ENCODE results near the gene SPAG9.

Gene SPAG9

GRCh38 chr17:51044976-51045375 is 75.7 kb downstream of the SPAG9 start:
- in situ Hi-C loops (cut with HindIII; ENCODE audit: low sequenced_read_pairs) = no loop called here

GRCh38 chr17:51036084-51036483 is 84.6 kb downstream of the SPAG9 start:
- in situ Hi-C loops (cut with HindIII; ENCODE audit: low sequenced_read_pairs) = no loop called here

- in situ Hi-C loops (cut with HindIII; ENCODE audit: low sequenced_read_pairs) = no loop called here
Measured at GRCh38 chr17:51035431-51035830, 85.2 kb downstream of the SPAG9 start.

- in situ Hi-C loops (cut with HindIII; ENCODE audit: low sequenced_read_pairs) = no loop called here
Measured at GRCh38 chr17:51034800-51035199, 85.9 kb downstream of the SPAG9 start.

- in situ Hi-C loops (cut with HindIII; ENCODE audit: low sequenced_read_pairs) = no loop called here
Measured at GRCh38 chr17:51032850-51033249, 87.8 kb downstream of the SPAG9 start.

GRCh38 chr17:51029568-51030463 is 90.9 kb downstream of the SPAG9 start:
- in situ Hi-C loops (cut with HindIII; ENCODE audit: low sequenced_read_pairs) = no loop called here

GRCh38 chr17:51029142-51029541 is 91.5 kb downstream of the SPAG9 start:
- in situ Hi-C loops (cut with HindIII; ENCODE audit: low sequenced_read_pairs) = no loop called here

GRCh38 chr17:51028176-51028863 is 92.3 kb downstream of the SPAG9 start:
- in situ Hi-C loops (cut with HindIII; ENCODE audit: low sequenced_read_pairs) = no loop called here

- in situ Hi-C loops (cut with HindIII; ENCODE audit: low sequenced_read_pairs) = no loop called here
Measured at GRCh38 chr17:51018541-51018940, 102.1 kb downstream of the SPAG9 start.

- in situ Hi-C loops (cut with HindIII; ENCODE audit: low sequenced_read_pairs) = no loop called here
Measured at GRCh38 chr17:51017270-51017669, 103.4 kb downstream of the SPAG9 start.

GRCh38 chr17:51016099-51016498 is 104.6 kb downstream of the SPAG9 start:
- in situ Hi-C loops (cut with HindIII; ENCODE audit: low sequenced_read_pairs) = no loop called here

- in situ Hi-C loops (cut with HindIII; ENCODE audit: low sequenced_read_pairs) = no loop called here
Measured at GRCh38 chr17:51015145-51015558, 105.5 kb downstream of the SPAG9 start.

- in situ Hi-C loops (cut with HindIII; ENCODE audit: low sequenced_read_pairs) = no loop called here
Measured at GRCh38 chr17:51014129-51014528, 106.5 kb downstream of the SPAG9 start.

GRCh38 chr17:51013322-51013721 is 107.3 kb downstream of the SPAG9 start:
- in situ Hi-C loops (cut with HindIII; ENCODE audit: low sequenced_read_pairs) = no loop called here

GRCh38 chr17:51012538-51012937 is 108.1 kb downstream of the SPAG9 start:
- in situ Hi-C loops (cut with HindIII; ENCODE audit: low sequenced_read_pairs) = no loop called here

GRCh38 chr17:51010173-51010675 is 110.4 kb downstream of the SPAG9 start:
- in situ Hi-C loops (cut with HindIII; ENCODE audit: low sequenced_read_pairs) = no loop called here

GRCh38 chr17:51006601-51007000 is 114.1 kb downstream of the SPAG9 start:
- in situ Hi-C loops (cut with HindIII; ENCODE audit: low sequenced_read_pairs) = no loop called here

GRCh38 chr17:51005768-51006167 is 114.9 kb downstream of the SPAG9 start:
- in situ Hi-C loops (cut with HindIII; ENCODE audit: low sequenced_read_pairs) = no loop called here

GRCh38 chr17:51004249-51004648 is 116.4 kb downstream of the SPAG9 start:
- in situ Hi-C loops (cut with HindIII; ENCODE audit: low sequenced_read_pairs) = no loop called here

- in situ Hi-C loops (cut with HindIII; ENCODE audit: low sequenced_read_pairs) = no loop called here
Measured at GRCh38 chr17:51000835-51001638, 119.6 kb downstream of the SPAG9 start.

- in situ Hi-C loops (cut with HindIII; ENCODE audit: low sequenced_read_pairs) = loop anchor here (25.0 kb wide), 1 partner anchor 192 kb away; no protein-coding TSS in a partner anchor
Measured at GRCh38 chr17:50995668-50996067, 125.0 kb downstream of the SPAG9 start.
